SK-N-SH (cell line): ENCODE data around the gene RAB1A.

Source experiments
- EP300 ChIP-seq, 2 experiments: IDR thresholded peaks; 2 replicates each; pipeline versions ENCODE4 v1.4.0 to v1.6.1; 2012; ENCODE audit warnings: borderline replicate concordance in 1 of 2, low read depth in 1 of 2, low read length in 1 of 2
- EZH2phosphoT487 ChIP-seq: fragments of 200-600 bp; sonication (generic); IDR thresholded peaks from 2 replicates; pipeline ENCODE4 v1.6.1; 2017; ENCODE audit warnings: low read depth, mixed run types, mild to moderate bottlenecking, antibody characterized with exemption, moderate library complexity, borderline replicate concordance
- FOXM1 ChIP-seq: IDR thresholded peaks from 2 replicates; pipeline ENCODE4 v1.4.0; 2012; ENCODE audit warnings: low read depth, mild to moderate bottlenecking
- MAX ChIP-seq: IDR thresholded peaks from 2 replicates; pipeline ENCODE4 v1.4.0; 2012; ENCODE audit warnings: low read depth
- POLR2AphosphoS5 ChIP-seq: IDR thresholded peaks from 2 replicates; pipeline ENCODE4 v1.6.1; 2012; ENCODE audit warnings: low read depth, low read length
- RFX5 ChIP-seq: IDR thresholded peaks from 2 replicates; pipeline ENCODE4 v1.6.1; 2012; ENCODE audit warnings: mild to moderate bottlenecking, improper control_type of control experiment, low read length
- RXRA ChIP-seq: IDR thresholded peaks from 2 replicates; pipeline ENCODE4 v1.4.0; 2012; ENCODE audit warnings: low read depth, mild to moderate bottlenecking, borderline replicate concordance
- TCF12 ChIP-seq: IDR thresholded peaks from 2 replicates; pipeline ENCODE4 v1.4.0; 2012
- TEAD4 ChIP-seq: IDR thresholded peaks from 2 replicates; pipeline ENCODE4 v1.4.0; 2012; ENCODE audit warnings: mild to moderate bottlenecking, borderline replicate concordance; ENCODE audit not compliant: insufficient read depth
- YY1 ChIP-seq: IDR thresholded peaks from 2 replicates; pipeline ENCODE4 v1.4.0; 2012; ENCODE audit warnings: low read depth, mild to moderate bottlenecking
- TF ChIP-seq, protein P1 (sequence below): fragments of 200-600 bp; sonication (generic); IDR thresholded peaks from 2 replicates; pipeline ENCODE4 v1.6.1; 2017; ENCODE audit warnings: antibody characterized with exemption, mild to moderate bottlenecking, moderate library complexity
- TF ChIP-seq, protein P2 (sequence below): IDR thresholded peaks from 2 replicates; pipeline ENCODE4 v1.4.0; 2012; ENCODE audit warnings: low read depth, borderline replicate concordance
- TF ChIP-seq, protein P3 (sequence below): IDR thresholded peaks from 2 replicates; pipeline ENCODE4 v1.4.0; 2012; ENCODE audit warnings: low read depth, borderline replicate concordance

DNA sequence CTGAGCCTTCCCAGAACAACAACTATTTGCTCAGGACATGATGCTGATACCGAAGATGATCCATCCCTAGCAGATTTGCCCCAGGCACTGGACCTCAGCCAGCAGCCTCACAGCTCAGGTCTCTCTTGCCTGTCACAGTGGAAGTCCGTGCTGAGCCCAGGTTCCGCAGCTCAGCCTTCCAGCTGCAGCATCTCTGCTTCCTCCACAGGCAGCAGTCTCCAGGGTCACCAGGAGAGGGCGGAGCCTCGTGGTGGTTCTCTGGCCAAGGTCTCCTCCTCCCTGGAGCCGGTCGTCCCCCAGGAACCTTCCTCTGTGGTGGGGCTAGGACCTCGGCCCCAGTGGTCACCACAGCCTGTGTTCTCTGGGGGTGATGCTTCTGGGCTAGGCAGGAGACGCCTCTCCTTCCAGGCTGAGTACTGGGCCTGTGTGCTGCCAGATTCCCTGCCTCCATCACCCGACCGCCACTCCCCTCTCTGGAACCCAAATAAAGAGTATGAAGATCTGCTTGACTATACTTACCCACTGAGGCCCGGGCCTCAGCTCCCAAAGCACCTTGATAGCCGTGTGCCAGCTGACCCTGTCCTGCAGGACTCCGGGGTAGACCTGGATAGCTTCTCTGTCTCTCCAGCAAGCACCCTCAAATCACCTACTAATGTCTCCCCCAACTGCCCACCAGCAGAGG lies 58.3 kb downstream of the RAB1A start:
- TF ChIP-seq, protein P1, sequence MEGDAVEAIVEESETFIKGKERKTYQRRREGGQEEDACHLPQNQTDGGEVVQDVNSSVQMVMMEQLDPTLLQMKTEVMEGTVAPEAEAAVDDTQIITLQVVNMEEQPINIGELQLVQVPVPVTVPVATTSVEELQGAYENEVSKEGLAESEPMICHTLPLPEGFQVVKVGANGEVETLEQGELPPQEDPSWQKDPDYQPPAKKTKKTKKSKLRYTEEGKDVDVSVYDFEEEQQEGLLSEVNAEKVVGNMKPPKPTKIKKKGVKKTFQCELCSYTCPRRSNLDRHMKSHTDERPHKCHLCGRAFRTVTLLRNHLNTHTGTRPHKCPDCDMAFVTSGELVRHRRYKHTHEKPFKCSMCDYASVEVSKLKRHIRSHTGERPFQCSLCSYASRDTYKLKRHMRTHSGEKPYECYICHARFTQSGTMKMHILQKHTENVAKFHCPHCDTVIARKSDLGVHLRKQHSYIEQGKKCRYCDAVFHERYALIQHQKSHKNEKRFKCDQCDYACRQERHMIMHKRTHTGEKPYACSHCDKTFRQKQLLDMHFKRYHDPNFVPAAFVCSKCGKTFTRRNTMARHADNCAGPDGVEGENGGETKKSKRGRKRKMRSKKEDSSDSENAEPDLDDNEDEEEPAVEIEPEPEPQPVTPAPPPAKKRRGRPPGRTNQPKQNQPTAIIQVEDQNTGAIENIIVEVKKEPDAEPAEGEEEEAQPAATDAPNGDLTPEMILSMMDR: no peak; the same call in none of the 2 replicates
- no peak for TF ChIP-seq TEAD4
- TF ChIP-seq, protein P2, sequence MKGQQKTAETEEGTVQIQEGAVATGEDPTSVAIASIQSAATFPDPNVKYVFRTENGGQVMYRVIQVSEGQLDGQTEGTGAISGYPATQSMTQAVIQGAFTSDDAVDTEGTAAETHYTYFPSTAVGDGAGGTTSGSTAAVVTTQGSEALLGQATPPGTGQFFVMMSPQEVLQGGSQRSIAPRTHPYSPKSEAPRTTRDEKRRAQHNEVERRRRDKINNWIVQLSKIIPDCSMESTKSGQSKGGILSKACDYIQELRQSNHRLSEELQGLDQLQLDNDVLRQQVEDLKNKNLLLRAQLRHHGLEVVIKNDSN: no peak
- TF ChIP-seq POLR2AphosphoS5: no peak
- TF ChIP-seq FOXM1: no peak
- TF ChIP-seq EZH2phosphoT487: no peak
- TF ChIP-seq TCF12: no peak
- TF ChIP-seq EP300 (IDR thresholded peaks at IDR 0.05; ENCODE audit: borderline replicate concordance in 1 of 2, low read depth in 1 of 2, low read length in 1 of 2): no peak
- TF ChIP-seq YY1: no peak
- TF ChIP-seq, protein P3, sequence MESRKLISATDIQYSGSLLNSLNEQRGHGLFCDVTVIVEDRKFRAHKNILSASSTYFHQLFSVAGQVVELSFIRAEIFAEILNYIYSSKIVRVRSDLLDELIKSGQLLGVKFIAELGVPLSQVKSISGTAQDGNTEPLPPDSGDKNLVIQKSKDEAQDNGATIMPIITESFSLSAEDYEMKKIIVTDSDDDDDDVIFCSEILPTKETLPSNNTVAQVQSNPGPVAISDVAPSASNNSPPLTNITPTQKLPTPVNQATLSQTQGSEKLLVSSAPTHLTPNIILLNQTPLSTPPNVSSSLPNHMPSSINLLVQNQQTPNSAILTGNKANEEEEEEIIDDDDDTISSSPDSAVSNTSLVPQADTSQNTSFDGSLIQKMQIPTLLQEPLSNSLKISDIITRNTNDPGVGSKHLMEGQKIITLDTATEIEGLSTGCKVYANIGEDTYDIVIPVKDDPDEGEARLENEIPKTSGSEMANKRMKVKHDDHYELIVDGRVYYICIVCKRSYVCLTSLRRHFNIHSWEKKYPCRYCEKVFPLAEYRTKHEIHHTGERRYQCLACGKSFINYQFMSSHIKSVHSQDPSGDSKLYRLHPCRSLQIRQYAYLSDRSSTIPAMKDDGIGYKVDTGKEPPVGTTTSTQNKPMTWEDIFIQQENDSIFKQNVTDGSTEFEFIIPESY: no peak
- TF ChIP-seq MAX: no peak
- TF ChIP-seq RFX5: no peak
- no peak for TF ChIP-seq RXRA
